GM21367 (cell line): Measurements from ENCODE around the gene FIZ1.
"Not testable (repeated sequence)": the region's sequence is repeated elsewhere in the genome, so short reads cannot be mapped to it uniquely, and the experiment has no call there.

Source experiments
- ATAC-seq: cut with Tn5 transposase; IDR thresholded peaks from one replicate; pipeline ENCODE4 v1.9.1; 2021; ENCODE audit not compliant: unreplicated experiment

FIZ1 gene

DNA sequence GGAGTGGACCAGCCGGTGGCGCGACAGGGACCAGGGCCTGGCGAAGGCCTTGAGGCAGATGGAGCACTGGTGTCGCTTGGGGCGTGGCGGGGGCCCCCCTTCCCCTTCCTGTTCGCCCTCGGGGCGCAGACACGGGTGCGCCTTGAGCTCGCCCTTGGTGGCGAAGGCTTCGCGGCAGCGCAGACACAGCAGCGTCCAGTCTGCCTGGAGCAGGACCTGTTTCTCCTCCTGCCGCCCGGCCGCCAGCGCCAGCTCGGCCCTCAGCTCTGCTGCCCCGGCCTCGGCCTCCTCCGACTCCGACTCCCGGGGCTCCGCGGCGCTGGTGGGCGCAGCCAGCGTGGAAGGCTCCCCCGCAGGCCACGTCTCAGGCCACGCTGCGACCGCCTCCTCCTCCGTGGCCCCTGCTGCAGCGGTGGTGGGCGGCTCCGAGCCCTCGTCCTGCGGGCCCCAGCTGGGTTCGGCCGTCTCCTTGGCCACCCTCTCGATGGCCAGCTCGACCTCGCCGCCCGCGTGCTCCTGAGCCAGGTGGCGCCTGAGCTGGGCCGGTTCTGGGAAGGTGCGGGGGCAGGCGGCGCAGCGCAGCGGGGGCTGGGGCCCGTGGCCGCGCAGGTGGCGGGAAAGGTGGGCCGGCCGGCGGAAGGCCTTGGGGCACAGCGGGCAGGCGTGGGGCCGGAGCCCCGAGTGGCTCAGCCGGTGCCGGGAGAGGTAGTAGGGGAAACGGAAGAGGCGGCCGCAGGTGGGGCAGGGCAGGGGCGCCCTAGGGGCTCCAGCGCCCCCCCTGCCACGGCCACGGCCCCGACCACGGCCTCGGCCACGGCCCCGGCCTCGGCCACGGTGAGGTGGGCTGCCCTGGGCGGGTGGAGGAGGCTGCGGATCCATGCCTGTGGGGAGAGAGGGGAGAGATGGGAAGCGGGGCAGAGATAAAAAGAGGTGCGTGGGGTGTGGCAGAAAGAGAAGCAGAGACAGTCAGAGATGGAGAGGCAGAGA, 20.3 kb downstream of the FIZ1 start:
- no peak for ATAC-seq

DNA sequence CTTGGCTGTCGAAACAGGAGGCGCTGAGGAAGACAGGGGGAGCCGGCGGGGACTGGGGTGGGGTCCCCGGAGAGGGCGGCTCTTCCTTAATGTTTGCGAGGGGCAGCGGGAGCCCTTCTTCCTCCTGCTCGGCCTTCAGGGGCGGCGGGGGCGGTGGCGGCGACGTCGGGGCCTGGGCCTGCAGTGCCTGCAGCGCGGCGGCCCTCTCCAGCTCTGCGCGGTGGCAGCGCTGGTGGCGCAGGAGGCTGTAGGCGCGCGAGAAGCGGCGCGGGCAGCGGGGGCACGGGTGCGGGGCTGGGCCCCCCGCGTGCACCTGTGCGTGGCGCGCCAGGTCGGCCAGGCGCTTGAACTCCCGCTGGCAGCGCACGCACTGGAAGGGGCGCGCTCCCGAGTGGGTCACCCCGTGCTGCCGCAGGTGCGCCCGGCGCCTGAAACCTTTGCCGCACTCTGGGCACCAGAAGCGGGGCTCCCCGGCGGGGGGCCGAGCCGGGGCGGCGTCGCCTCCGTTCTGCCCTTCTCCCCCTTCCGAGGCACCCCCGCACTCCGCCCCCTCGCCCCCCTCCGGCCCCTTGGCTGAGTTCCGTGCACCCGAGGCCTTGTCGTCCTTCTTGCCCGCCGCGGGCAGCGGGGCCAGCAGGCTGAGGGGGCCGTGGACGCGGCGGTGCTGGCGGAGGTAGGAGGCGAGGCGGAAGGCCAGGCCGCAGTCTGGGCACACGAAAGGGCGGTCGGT, 21.1 kb downstream of the FIZ1 start:
- ATAC-seq, result no peak

DNA sequence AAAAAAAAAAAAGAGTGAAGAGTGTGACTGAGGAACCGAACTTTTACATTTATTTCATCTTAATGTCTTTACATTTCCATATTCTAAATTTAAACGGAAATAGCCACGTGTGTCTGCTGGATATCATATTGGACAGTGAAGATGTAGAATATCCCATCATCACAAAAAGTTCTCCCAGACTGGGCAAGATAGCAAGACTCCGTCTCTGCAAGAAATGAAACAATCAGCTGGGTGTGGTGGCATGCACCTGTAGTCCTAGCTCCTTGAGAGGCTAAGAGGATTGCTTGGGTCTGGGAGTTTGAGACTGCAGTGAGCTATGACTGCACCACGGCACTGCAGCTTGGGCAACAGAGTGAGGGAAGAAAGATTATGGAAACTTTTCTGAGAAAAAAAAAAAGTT, 22.6 kb downstream of the FIZ1 start:
- ATAC-seq, result no peak

DNA sequence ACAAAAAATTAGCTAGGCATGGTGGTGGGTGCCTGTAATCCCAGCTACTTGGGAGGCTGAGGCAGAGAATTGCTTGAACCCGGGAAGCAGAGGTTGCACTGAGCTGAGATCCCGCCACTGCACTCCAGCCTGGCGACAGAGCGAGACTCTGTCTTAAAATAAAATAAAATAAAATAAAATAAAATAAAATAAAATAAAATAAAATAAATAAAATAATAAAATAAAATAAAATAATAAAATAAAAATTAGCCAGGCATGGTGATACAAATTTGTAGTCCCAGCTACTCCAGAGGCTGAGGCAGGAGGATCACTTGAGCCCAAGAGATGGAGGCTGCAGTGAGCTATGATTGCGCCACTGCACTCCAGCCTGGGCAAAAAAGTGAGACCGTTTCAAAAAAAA, 25.4 kb downstream of the FIZ1 start:
- not testable (repeated sequence) for ATAC-seq

DNA sequence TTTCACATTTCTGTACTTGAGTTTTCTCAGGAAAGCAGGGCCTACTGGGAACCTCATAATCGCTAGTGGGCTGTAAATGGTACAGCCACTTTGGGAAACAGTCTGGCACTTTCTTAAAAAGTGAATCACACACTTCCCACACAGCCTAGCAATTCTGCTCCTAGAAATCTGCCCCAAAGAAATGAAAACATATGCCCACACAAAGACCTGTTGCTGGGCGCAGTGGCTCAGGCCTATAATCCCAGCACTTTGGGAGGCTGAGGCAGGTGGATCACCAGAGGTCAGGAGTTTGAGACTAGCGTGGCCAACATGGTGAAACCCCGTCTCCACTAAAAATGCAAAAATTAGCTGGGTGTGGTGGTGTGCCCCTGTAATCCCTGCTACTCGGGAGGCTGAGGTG, 29.8 kb downstream of the FIZ1 start:
- not testable (repeated sequence) for ATAC-seq

DNA sequence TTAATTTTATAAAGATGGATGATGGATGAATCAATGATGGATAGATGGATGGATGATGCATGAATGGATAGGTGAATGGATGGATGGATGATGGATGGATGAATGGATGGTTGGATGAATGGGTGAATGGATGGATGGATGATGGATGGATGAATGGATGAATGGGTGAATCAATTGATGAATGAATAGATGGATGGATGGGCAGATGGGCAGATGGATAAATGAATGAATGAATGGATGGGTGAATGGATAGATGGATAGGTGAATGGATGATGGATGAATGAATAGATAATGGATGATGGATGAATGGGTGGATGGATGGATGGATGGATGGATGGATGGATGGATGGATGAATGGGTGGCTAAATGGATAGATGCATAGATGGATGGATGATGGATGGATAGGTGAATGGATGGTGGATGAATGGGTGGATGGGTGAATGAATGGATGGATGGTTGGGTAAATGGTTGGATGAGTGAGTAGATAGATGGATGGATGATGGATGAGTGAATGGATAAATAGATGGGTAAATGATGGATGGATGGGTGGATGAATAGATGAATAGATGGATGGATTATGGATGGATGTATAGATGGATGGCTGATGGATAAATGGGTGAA, 31.5 kb downstream of the FIZ1 start:
- ATAC-seq, result no peak

DNA sequence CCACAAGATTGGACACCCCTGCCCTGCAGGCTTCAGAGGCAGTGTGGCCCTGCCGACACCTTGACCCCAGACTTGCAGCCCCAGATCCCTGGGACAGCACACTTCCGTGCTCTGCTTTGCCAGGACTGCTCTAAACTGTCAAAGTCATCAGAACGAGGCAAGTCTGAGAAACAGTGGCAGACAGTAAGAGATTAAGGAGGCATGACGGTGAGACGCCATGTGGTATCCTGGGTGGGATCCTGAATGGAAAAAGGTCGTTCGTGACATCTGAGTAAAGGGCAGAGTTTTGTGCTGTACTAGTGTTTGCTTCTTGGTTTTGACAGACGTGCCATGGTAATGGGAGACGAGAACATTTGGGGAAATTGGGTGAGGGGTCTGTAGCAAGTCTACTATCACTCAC, 32.5 kb downstream of the FIZ1 start:
- no peak for ATAC-seq

DNA sequence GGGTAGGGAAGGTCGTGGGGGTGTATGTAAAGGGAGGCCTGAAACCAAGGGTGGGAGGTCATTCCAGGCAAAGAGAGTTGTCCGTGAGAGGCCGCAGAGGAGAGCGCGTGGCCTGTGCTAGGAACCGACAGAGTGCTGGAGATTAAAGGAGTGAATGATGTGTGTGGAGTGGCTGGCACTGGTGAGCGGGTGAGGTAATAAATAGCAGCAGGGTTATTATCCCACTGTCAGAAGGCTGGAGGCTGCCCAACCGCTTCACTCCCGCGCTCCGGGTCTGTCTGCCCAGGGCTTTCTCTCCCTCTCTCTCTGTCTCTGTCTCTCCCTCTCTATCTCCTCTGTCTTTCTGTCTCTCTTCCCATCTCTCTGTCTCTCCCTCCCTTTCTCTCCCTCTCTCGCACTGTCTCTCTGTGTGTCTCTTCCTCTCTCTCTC, 36.0 kb downstream of the FIZ1 start:
- no peak for ATAC-seq

DNA sequence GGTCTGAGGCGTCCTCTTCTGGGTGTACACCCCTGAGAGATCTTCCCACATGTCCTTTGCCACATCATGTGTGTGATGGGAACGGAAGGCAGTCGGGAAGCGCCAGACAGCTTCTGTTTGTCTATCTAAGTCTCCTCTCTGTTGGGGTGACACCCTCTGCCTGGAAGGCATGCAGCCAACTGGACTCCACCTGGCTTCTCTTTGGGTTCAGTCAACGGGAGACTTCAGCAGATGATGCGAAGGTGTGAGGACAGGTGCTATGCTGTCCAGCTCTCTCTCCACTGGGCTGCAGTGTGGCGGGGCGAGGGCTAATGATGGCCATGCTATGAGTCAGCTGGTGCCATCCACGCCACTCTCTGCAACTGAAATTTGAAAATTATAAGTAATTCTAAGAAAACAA, 39.6 kb downstream of the FIZ1 start:
- no peak for ATAC-seq

DNA sequence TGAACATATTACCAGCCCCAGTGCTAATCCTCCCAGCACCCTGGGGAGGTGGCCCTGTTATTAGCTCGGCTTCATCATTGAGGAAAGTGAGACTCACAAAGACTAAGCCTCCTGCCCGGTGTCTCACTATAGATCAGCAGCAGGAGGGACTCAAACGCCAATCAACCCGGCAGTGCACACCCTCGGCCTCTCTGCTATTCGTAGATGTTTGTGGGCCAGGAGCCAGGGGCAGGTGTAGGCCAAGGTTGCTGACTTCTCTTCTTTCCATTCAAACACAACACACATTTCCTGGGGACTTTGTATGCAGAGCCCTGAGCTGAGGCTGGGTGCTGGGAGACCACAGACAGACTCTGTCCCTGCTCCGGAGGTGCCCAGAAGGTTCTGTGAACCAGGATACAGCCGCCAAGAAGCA, 44.6 kb downstream of the FIZ1 start:
- ATAC-seq, result no peak

DNA sequence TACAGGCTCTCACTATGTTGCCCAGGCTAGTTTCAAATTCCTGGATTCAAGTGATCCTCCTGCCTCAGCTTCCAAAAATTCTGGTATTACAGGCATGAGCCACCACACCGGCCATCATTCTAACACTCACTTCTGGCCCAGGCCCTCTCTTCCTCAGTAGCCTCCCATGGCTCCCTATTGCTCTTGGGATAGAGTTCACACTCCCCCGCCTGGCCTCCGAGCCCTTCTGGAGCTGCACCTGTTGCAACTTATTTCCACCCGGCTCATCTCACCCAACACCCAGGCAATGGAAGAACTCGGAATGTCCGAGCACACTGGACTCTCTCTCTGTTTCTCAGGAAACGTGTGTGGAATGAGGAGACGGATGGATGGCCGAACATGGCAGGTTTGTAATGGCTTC, 45.0 kb downstream of the FIZ1 start:
- ATAC-seq, result no peak

DNA sequence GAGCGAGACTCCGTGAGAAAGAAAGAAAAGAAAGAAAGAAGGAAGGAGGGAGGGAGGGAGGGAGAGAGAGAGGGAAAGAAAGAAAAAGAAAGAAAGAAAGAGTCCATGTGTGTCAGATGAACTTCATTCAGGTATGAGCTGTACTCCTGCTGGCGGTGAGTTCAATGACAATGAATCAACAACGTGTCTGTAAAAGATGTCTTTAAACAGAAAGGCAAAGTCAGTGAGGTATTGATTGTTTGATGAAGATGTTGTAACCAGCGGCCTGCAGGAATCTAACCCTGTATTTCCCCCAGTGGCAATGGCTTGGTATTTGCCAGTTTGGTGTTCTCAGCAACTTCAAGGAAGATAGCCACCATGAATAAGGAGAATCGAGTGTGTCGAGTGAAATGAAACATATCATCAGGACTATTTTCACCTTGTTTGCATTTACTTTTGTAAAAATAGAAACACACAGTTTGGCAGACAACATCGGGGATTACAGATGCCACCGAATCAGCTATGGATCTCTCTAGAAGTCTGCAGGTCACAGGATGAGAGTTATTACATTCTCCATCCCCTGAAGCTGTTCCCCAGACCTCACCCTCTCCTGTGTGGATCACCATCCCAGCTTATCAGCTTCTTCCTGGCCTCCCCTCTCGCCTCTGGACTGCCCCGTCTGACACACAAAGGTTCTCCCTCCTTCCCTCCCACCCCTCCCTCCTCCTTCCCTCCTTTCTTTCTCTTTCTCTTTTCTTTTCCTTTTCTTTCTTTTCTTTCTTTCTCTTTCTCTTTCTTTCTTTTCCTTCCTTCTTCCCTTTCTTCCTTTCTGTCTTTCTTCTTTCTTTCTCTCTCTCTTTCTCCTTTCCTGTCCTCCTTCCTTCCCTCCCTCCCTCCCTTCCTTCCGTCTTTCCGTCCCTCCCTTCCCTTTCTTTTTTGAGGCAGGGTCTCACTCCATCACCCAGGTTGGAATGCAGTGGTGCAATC, 45.8 kb downstream of the FIZ1 start:
- no peak for ATAC-seq

DNA sequence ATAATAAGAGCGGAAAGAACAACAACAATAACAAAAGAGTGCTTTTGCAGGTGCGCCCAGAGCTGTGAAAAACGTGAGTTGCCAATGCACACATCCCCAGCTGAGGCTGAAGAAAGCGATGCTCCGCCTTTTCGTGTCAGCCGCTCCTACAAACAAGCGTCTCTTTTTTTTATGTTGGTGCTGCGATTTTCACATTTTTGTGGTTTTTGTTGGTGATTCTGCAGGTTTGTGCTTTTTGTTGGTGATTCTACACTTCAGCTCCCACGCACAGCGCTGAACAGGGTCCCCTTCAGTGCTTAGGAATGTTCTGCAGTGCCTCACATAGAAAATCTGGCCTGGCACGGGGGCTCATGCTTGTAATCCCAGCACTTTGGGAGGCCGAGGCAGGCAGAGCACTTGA, 46.7 kb downstream of the FIZ1 start:
- no peak for ATAC-seq

DNA sequence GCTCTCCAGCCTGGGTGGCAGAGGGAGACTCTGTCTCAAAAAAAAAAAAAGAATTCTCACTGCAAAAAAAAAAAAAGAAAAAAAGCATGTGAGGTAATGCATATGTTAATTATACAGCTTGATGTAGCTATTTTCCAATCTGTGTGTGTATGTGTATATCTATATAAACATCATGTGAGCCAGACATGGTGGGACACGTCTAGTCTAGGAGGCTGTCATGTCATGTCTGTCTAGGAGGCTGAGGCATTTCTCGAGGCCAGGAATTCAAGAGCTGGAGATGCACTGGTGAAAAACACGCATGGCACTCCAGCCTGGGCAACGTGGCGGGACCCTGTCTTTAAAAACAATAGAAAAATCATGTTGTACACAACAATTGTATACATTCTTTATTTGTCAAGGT, 47.1 kb downstream of the FIZ1 start:
- no peak for ATAC-seq

DNA sequence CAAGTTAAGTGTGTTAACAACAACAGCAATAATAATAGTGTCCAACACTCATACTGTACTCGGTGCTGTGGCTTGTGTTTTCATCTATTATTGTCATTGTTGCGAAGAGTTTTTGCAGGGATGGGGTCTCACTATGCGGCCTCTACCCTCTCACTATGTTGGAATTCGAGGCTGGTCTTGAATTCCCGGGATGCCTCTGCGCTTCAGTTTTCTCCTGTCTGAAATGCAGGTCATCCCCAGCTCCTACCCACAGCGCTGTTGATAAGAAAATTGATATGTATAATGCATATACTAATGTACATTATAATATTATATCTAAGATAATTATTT, 49.0 kb downstream of the FIZ1 start:
- ATAC-seq, result no peak

DNA sequence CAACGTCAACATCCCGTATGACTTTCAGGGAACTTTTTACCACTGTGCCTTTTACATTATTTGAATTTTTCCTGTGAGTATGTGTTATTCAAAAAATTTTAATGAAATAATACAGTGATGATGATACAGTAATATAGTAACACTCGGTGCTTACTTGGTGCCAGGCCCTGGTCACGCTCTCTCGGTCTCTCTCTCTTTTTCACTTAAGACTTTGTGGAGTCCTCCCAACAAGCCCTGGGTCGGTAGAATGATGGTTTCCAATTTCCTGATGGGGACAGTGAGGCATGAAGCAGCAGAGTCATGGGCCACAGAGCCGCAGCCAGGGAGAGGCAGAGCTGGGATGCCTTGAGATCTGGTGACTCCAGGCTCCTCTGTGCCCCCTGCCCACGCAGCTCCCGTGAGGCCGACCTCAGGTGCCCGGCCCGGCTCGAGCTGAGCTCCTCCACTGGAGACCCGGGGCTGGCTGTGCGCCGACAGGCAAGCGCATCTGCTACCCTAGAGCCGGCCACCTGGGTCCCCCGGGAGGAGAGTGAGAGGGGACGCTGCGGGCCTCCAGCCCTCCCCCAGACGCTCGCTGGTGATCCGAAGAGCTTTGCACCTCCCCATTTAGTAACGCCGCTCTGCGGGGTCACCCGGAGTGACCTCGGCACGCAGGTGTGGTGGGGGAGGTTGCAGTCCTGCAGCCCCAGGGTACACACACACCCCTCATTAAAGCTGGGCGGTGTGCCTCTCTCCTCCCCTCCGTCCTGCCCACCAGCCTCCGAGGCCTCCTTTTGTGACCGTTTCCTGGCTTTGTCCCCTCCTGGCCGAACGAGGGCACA, 49.6 kb downstream of the FIZ1 start:
- ATAC-seq, result no peak

DNA sequence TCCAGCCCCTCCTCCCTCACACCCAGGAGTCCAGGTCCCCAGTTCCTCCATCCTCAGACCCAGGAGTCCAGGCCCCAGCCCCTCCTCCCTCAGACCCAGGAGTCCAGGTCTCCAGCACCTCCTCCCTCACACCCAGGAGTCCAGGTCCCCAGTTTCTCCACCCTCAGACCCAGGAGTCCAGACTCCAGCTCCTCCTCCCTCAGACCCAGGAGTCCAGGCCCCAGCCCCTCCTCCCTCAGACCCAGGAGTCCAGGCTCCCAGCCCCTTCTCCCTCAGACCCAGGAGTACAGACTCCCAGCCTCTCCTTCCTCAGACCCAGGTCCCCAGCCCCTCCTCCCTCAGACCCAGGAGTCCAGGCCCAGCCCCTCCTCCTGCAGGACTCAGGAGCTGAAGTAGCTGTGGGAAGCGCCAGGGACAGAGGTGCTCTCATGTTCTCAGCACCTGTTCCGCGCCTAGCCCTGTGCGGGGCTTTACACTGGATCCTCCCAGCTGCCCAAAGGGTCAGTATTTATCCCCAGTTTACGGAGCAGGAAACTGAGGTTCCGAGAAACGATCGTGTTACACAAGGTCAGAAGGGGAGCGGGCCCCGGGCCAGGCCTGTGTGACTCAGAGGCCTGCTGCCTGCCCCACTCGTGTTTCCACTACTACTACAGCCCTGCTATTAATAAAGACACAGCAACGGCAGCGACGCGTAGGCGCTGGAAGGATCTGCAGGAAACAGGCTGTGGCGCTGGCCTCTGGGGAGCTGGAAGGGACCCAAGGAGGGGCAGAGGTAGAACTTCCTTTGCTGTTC, 52.3 kb downstream of the FIZ1 start:
- no peak for ATAC-seq

DNA sequence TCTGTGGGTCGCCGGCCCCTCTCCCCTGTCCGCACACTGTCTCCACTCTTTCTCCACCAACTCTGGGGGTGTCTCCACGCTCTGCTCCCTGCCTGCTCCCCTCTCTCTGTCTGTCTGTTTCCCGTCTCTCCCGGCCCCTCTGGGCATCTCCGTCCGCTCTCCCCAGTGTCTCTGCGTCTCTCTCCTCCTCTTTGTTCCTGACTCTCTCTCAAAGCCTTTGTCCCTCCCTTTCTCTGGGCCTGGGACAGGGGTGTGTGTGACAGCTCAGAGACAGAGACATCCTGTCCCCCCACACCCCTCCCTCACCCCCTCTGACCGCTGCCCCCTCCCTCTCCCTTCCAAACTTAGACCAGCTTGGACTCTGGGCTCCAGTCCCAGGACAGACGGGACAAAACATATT, 53.3 kb downstream of the FIZ1 start:
- ATAC-seq, result no peak

DNA sequence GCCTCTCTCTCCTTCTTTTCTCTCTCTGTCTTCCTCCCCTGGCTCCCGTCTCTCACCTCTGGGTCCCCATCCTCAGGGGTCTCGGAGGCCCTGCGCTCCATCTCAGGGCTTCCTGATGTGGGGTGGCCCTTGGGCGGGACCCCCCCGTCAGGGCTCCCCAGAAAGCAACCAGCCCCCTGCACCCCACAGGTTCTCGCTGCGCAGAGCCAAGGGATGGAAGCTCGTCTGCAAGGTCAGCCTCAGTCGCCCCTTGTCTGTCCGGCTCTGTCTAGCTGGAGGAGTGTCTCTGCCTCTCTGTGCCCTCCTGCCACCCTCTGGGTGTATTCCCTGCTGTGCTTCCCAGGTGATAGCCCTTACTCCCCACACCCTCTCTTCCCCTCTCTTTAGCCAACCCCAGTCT, 53.9 kb downstream of the FIZ1 start, which contains the start of gene SBK3:
TSS of gene SBK3 (minus strand) at position 101 of the 400 bp plus-strand sequence. CDS start at position 101, 0 bp downstream.
- ATAC-seq, result no peak
